GM12878 (cell line): ENCODE results near the gene SPAG6.

Source experiments
- CTCF ChIP-seq, 3 experiments: IDR thresholded peaks in 2 of 3; conservative IDR thresholded peaks in 1 of 3; 2 replicates each; pipeline ENCODE4 v1.5.1; 2011; ENCODE audit warnings: low read depth in 3 of 3, low read length in 3 of 3, mild to moderate bottlenecking in 3 of 3, control low read depth in 2 of 3, moderate library complexity in 2 of 3, inconsistent platforms in 1 of 3, mixed read lengths in 1 of 3; ENCODE audit not compliant: control insufficient read depth in 2 of 3, insufficient read depth in 1 of 3; ENCODE audit errors: extremely low read depth in 1 of 3
- ESRRA ChIP-seq: IDR thresholded peaks from 2 replicates; pipeline ENCODE4 v1.6.1; 2012; ENCODE audit warnings: mild to moderate bottlenecking, low read length, improper control_type of control experiment
- NFIC ChIP-seq: IDR thresholded peaks from 2 replicates; pipeline ENCODE4 v1.6.1; 2012; ENCODE audit warnings: low read depth, mild to moderate bottlenecking, inconsistent platforms, low read length, moderate library complexity
- POLR2A ChIP-seq: IDR thresholded peaks from 2 replicates; pipeline ENCODE4 v1.6.1; 2011; ENCODE audit warnings: low read depth, mild to moderate bottlenecking, low read length
- RCOR1 ChIP-seq: conservative IDR thresholded peaks from 2 replicates; pipeline ENCODE4 v1.6.1; 2012; ENCODE audit warnings: low read depth, low read length, improper control_type of control experiment
- SMARCA5 ChIP-seq: fragments of 450-650 bp; IDR thresholded peaks from 2 replicates; pipeline ENCODE4 v1.6.1; 2017; ENCODE audit warnings: mild to moderate bottlenecking
- TF ChIP-seq, protein P1 (sequence below): IDR thresholded peaks from 2 replicates; pipeline ENCODE4 v1.6.1; 2011; ENCODE audit warnings: low read depth, low read length, improper control_type of control experiment, borderline replicate concordance

GRCh38 chr10:22435650-22436049 is 90.4 kb downstream of the SPAG6 start:
- TF ChIP-seq POLR2A: no peak
- TF ChIP-seq ESRRA: no peak
- TF ChIP-seq, protein P1, sequence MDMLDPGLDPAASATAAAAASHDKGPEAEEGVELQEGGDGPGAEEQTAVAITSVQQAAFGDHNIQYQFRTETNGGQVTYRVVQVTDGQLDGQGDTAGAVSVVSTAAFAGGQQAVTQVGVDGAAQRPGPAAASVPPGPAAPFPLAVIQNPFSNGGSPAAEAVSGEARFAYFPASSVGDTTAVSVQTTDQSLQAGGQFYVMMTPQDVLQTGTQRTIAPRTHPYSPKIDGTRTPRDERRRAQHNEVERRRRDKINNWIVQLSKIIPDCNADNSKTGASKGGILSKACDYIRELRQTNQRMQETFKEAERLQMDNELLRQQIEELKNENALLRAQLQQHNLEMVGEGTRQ: no peak
- no peak for TF ChIP-seq CTCF (IDR thresholded peaks at IDR 0.05 in 2 of 3, conservative IDR thresholded peaks at IDR 0.05 in 1 of 3; ENCODE audit: control insufficient read depth in 2 of 3, extremely low read depth in 1 of 3, insufficient read depth in 1 of 3, low read depth in 3 of 3, low read length in 3 of 3)
- no peak for TF ChIP-seq NFIC
- TF ChIP-seq SMARCA5: no peak
- TF ChIP-seq RCOR1: no peak
